OCI-LY1 (cell line): Measurements from ENCODE around the gene FEM1C.

Experiments used
- H2AFZ ChIP-seq: fragments of 200-600 bp; sonication (generic), shearing (Covaris generic); 2 replicates; pipeline ENCODE4 v1.6.0; 2014; ENCODE audit warnings: antibody characterized with exemption, mild to moderate bottlenecking, low read length
- H3F3A ChIP-seq: fragments of 200-600 bp; sonication (generic), shearing (Covaris generic); 2 replicates; pipeline ENCODE4 v1.6.0; 2014; ENCODE audit warnings: mild to moderate bottlenecking, antibody characterized with exemption, low read length, moderate library complexity; ENCODE audit not compliant: insufficient read depth
- H3K27ac ChIP-seq: fragments of 200-600 bp; sonication (generic); 2 replicates; pipeline ENCODE4 v1.5.1; 2014; ENCODE audit warnings: low read length, mixed run types, mild to moderate bottlenecking, low read depth; ENCODE audit not compliant: poor library complexity, severe bottlenecking
- H3K27me3 ChIP-seq: fragments of 200-600 bp; sonication (generic); 2 replicates; pipeline ENCODE4 v1.6.0; 2014; ENCODE audit warnings: antibody characterized with exemption, mild to moderate bottlenecking, low read length, moderate library complexity; ENCODE audit not compliant: insufficient read depth
- H3K36me3 ChIP-seq: fragments of 200-600 bp; sonication (generic); 2 replicates; pipeline ENCODE4 v1.6.1; 2014; ENCODE audit warnings: mild to moderate bottlenecking, antibody characterized with exemption, low read length, moderate library complexity, mixed read lengths; ENCODE audit not compliant: insufficient read depth
- H3K4me1 ChIP-seq: fragments of 200-600 bp; sonication (generic); 2 replicates; pipeline ENCODE4 v1.5.1; 2014; ENCODE audit warnings: mild to moderate bottlenecking, low read length, moderate library complexity; ENCODE audit not compliant: insufficient read depth, severe bottlenecking
- H3K4me2 ChIP-seq: fragments of 200-600 bp; sonication (generic), shearing (Covaris generic); 2 replicates; pipeline ENCODE4 v1.6.1; 2014; ENCODE audit warnings: low read length
- H3K4me3 ChIP-seq: fragments of 200-600 bp; sonication (generic); 2 replicates; pipeline ENCODE4 v1.5.1; 2014; ENCODE audit warnings: low read length, low read depth, mild to moderate bottlenecking, mixed read lengths; ENCODE audit not compliant: poor library complexity, severe bottlenecking
- H3K79me2 ChIP-seq: fragments of 200-600 bp; shearing (Covaris generic); 2 replicates; pipeline ENCODE4 v1.6.1; 2016; ENCODE audit warnings: mixed run types, low read length, mixed read lengths; ENCODE audit not compliant: insufficient read depth
- H3K9ac ChIP-seq: fragments of 200-600 bp; sonication (generic), shearing (Covaris generic); 2 replicates; pipeline ENCODE4 v1.6.1; 2014; ENCODE audit warnings: mild to moderate bottlenecking, low read length, mixed read lengths
- H3K9me2 ChIP-seq: fragments of 200-600 bp; sonication (generic), shearing (Covaris generic); 2 replicates; pipeline ENCODE4 v1.6.1; 2014; ENCODE audit warnings: low read depth, mild to moderate bottlenecking, low read length, mixed read lengths
- H3K9me3 ChIP-seq: fragments of 200-600 bp; shearing (Covaris generic); 2 replicates; pipeline ENCODE4 v1.6.1; 2014; ENCODE audit warnings: low read length, mixed read lengths
- H4K20me1 ChIP-seq: fragments of 200-600 bp; sonication (generic), shearing (Covaris generic); 2 replicates; pipeline ENCODE4 v1.6.0; 2016; ENCODE audit warnings: mild to moderate bottlenecking, low read length; ENCODE audit not compliant: insufficient read depth
- EZH2 ChIP-seq: fragments of 200-600 bp; sonication (generic), shearing (Covaris generic); IDR thresholded peaks from 2 replicates; pipeline ENCODE4 v1.8.0; 2017; ENCODE audit warnings: borderline replicate concordance, mixed run types, mild to moderate bottlenecking, antibody characterized with exemption, low read length, moderate library complexity, mixed read lengths
- TF ChIP-seq, protein P1 (sequence below): fragments of 200-600 bp; sonication (generic), shearing (Covaris generic); IDR thresholded peaks from 2 replicates; pipeline ENCODE4 v1.5.1; 2017; ENCODE audit warnings: mild to moderate bottlenecking, antibody characterized with exemption, low read length, moderate library complexity, mixed read lengths

Gene FEM1C

DNA sequence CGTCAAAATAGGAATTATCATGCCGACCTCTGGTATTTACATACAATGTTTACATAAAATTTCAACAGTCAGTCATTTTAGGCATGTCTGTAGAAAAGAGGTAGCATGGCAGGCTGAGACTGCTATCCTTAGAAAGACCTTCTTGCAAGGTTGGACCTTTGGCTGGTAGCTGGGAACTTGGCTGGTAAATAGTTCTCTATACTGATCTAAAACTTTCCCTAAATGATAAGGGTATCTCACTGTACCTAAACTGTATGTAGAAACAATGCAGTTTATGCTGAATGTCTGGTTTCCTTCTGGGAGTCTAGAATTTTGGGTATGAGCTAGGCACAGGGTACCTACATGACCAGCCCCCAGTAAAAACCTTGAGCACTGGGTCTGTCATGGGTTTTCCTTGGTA lies 18.0 kb downstream of the FEM1C start:
- Histone ChIP-seq H3K27ac (no peak overlapping the region), H3F3A (no peaks in the 10 kb centered on the region), H3K9me3 (no peaks in the 10 kb centered on the region), H3K4me3 (no peak overlapping the region), H3K36me3 (peaks cover 48% of the 10 kb centered on the region), H3K79me2 (peaks cover 35% of the 10 kb centered on the region), H3K9ac (no peak overlapping the region), H4K20me1 (no peaks in the 10 kb centered on the region), H3K27me3 (no peaks in the 10 kb centered on the region), H3K4me1 (no peaks in the 10 kb centered on the region), H3K9me2 (no peaks in the 10 kb centered on the region), H2AFZ (no peak overlapping the region), H3K4me2 (no peak overlapping the region)
- TF ChIP-seq EZH2, result no peak
- TF ChIP-seq, protein P1, sequence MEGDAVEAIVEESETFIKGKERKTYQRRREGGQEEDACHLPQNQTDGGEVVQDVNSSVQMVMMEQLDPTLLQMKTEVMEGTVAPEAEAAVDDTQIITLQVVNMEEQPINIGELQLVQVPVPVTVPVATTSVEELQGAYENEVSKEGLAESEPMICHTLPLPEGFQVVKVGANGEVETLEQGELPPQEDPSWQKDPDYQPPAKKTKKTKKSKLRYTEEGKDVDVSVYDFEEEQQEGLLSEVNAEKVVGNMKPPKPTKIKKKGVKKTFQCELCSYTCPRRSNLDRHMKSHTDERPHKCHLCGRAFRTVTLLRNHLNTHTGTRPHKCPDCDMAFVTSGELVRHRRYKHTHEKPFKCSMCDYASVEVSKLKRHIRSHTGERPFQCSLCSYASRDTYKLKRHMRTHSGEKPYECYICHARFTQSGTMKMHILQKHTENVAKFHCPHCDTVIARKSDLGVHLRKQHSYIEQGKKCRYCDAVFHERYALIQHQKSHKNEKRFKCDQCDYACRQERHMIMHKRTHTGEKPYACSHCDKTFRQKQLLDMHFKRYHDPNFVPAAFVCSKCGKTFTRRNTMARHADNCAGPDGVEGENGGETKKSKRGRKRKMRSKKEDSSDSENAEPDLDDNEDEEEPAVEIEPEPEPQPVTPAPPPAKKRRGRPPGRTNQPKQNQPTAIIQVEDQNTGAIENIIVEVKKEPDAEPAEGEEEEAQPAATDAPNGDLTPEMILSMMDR, result no peak

DNA sequence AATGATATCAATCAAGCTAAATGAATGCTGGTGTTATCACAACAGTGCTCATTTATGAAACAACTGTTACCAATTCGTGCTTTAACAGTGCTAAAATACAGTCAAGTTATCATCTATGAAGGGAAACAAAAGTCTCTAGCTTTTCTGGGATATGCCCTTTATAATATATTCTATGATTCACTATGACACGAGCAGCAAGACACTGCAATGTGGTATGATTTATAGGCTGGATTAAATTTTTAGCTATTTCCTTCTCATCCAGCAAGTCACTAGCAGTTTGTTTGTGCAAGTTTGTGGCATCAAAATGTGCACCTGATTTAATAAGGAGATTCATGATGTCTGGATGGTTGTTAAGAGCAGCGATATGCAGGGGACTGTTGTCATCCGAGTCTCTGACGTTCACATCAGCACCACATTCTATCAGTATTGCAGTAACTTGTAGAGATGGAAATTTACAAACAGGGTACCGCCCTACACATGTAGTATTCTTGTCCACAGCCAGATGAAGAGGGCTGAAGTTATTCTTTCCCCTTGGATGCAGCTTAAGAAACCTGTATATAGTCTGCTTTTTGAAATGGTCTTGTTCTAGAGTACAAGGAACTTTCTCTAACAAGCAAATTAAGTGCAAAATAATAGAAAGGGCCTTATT lies 20.3 kb downstream of the FEM1C start:
- no peaks in the 10 kb centered on the region; the same call in 1 of the 2 replicates for H4K20me1 ChIP-seq
- H3K27ac ChIP-seq, result no peak overlapping the region
- no peak overlapping the region for H2AFZ ChIP-seq
- no peak overlapping the region for H3K9ac ChIP-seq
- no peaks in the 10 kb centered on the region for H3K27me3 ChIP-seq
- no peaks in the 10 kb centered on the region for H3K4me1 ChIP-seq
- peaks cover 13% of the 10 kb centered on the region for H3K79me2 ChIP-seq
- H3K9me3 ChIP-seq, result no peaks in the 10 kb centered on the region
- peaks cover 38% of the 10 kb centered on the region for H3K36me3 ChIP-seq
- no peak overlapping the region for H3K4me2 ChIP-seq
- H3K4me3 ChIP-seq, result no peak overlapping the region
- TF ChIP-seq EZH2, result no peak
- TF ChIP-seq, protein P1, result no peak
- H3F3A ChIP-seq, result no peaks in the 10 kb centered on the region; the same call in 1 of the 2 replicates
- H3K9me2 ChIP-seq, result no peaks in the 10 kb centered on the region

DNA sequence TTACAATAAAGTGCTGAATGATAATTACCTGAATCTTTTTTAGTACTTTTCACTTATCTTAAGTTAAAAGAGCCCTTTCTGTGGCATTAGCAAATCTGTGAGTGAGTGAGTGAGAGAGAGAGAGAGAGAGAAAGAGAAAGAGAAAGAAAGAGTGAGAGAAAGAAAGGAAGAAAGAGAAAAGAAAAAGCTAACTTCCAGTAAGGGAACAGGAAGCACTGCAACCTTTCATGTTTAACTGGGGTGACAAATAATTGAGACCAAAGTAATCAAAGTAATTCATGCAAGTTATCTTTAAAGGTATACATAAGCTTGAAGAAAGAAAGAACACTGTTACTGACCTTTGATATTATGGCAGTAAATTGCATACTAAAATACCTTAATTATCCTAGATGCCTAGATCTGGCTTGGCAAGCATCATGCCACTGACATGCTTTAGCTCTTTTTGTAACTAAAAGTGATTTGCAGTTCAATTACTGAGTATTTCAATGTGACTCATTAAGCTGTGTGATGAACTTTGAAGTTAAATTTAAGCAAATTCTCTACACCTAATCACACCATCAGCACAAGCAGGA lies 21.7 kb downstream of the FEM1C start:
- Histone ChIP-seq H3K4me1 (no peaks in the 10 kb centered on the region), H2AFZ (no peak overlapping the region), H3K27me3 (no peaks in the 10 kb centered on the region), H3K9me3 (no peaks in the 10 kb centered on the region), H3K9me2 (no peaks in the 10 kb centered on the region), H3K4me2 (no peak overlapping the region), H3K36me3 (peaks cover 30% of the 10 kb centered on the region), H4K20me1 (no peaks in the 10 kb centered on the region; the same call in 1 of the 2 replicates), H3K4me3 (no peak overlapping the region), H3K9ac (no peak overlapping the region), H3K27ac (no peak overlapping the region), H3F3A (no peaks in the 10 kb centered on the region; the same call in 1 of the 2 replicates), H3K79me2 (no peaks in the 10 kb centered on the region)
- TF ChIP-seq, protein P1, result no peak
- TF ChIP-seq EZH2, result no peak
